Activated T-cell treated with anti-CD3 and anti-CD28 coated beads, Interleukin-2, amount 50 U/mL, for 24 hours (primary cell): ENCODE measurements around the gene CARD11.

Source experiments
- DNase-seq: peaks from one replicate; pipeline ENCODE4 v3.0.0-alpha.2; 2020
- H3K27ac Mint-ChIP-seq: 2 replicates; pipeline ENCODE4 v1.8.0; 2020; ENCODE audit warnings: mild to moderate bottlenecking, mixed read lengths
- H3K27me3 Mint-ChIP-seq: 2 replicates; pipeline ENCODE4 v1.8.0; 2020; ENCODE audit warnings: mixed read lengths
- H3K36me3 Mint-ChIP-seq: 2 replicates; pipeline ENCODE4 v1.8.0; 2020; ENCODE audit warnings: low read depth, mixed read lengths
- H3K4me1 Mint-ChIP-seq: 2 replicates; pipeline ENCODE4 v1.8.0; 2020; ENCODE audit warnings: low read depth, mixed read lengths
- H3K4me3 Mint-ChIP-seq: 2 replicates; pipeline ENCODE4 v1.8.0; 2020; ENCODE audit warnings: mild to moderate bottlenecking, moderate library complexity, mixed read lengths
- H3K9me3 Mint-ChIP-seq: 2 replicates; pipeline ENCODE4 v1.8.0; 2020; ENCODE audit warnings: mixed read lengths

The CARD11 gene

DNA sequence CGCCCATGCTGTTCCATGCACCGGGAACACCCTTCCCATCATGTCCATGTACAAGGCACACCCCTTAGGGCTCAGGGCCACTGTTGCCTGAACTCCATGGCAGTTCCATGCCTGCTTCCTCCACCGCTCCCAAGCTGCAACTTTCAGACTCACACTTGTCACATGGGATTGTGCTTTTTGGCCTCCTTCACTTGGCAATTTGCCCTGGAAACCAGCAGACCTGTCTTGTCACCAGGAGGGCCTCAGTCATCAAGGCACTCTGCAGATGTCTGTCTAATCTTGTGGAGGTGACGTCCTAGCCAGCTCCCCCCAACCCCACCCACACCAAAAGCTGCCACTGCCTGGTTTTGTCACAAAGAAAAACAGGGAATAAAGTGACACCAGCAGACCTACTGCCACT lies 47.5 kb downstream of the CARD11 start:
- Mint-ChIP-seq H3K4me3 (no peak overlapping the region), H3K36me3 (peaks cover 89% of the 10 kb centered on the region), H3K27ac (peak overlapping the region; percentile 15), H3K27me3 (no peaks in the 10 kb centered on the region), H3K9me3 (peaks cover 24% of the 10 kb centered on the region), H3K4me1 (peaks cover 33% of the 10 kb centered on the region)
- DNase-seq, result no peak

DNA sequence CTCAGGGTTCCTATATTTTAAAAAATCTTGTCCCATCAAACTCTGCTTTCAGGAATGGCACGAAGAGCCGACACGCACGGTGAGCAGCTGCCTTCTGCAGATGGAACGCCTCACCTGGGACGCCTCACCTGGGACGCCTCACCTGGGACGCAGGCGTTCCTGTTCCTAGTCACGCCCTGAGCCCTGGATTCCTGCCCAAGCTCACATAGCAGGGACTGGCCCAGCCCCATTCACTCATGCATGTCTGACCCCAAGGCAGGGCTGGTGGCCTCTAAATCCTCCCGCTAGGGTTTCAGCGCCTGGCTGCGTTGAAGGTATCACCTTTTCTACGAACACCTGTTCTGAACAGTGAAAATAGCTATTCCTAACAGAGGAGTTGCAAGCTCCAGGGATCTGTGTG lies 49.8 kb downstream of the CARD11 start:
- Mint-ChIP-seq H3K27me3 (no peaks in the 10 kb centered on the region), H3K4me3 (no peak overlapping the region)

GRCh38 chr7:2993396-2993795 lies 50.3 kb downstream of the CARD11 start:
- Mint-ChIP-seq H3K4me3 (no peak overlapping the region), H3K4me1 (peaks cover 23% of the 10 kb centered on the region), H3K27ac (peak overlapping the region; percentile 16), H3K36me3 (peaks cover 84% of the 10 kb centered on the region), H3K9me3 (peaks cover 30% of the 10 kb centered on the region), H3K27me3 (no peaks in the 10 kb centered on the region)
- no peak for DNase-seq

More for the DNA sequence above, 49.8 kb downstream of the CARD11 start:
- peaks cover 30% of the 10 kb centered on the region for H3K9me3 Mint-ChIP-seq
- H3K36me3 Mint-ChIP-seq, result peaks cover 81% of the 10 kb centered on the region
- DNase-seq, result no peak
- peaks cover 20% of the 10 kb centered on the region for H3K4me1 Mint-ChIP-seq
- no peak overlapping the region for H3K27ac Mint-ChIP-seq

DNA sequence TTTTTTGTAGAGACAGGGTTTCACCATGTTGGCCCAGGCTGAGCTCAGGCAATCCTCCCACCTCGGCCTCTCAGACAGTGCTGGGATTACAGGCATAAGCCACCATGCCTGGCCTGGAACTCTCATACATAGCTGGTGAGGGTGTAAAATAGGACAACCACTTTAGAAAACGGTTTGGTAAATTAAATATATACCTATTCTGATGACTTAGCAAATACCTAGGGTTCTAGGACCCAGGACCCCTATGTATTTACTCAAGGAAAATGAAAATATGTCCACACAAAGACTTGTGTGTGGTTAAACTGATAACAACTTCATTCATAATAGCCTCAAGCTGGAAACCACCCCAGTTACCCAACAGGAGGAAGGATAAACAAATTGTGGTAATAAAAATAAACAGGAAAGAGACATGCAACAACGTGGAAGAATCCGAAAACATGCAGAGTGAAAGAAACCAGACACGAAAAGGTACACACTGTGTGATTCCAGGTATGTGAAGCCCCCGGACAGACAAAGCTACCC lies 52.7 kb downstream of the CARD11 start:
- Mint-ChIP-seq H3K27ac (no peak overlapping the region), H3K4me3 (no peak overlapping the region), H3K9me3 (peaks cover 24% of the 10 kb centered on the region), H3K27me3 (no peaks in the 10 kb centered on the region), H3K36me3 (peaks cover 81% of the 10 kb centered on the region), H3K4me1 (peaks cover 37% of the 10 kb centered on the region)
- DNase-seq, result no peak

DNA sequence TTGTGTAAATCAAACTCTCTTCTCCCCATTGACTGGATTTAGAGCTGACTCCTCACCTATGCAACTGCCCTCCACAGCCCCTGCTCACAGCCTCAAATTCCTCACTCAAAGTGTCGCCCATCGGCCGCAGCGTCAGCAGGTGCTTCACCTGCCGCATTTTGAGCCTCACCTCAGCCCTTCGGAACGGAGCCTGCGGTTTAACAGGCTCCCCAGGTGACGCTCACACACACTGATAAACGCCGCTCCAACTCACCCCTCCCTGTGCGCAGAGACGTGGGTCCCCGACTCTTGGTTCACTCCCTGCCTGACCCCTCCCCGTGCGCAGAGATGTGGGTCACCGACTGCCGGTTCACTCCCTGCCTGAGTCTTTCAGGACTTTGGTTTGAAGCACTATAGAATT lies 57.1 kb downstream of the CARD11 start:
- peaks cover 68% of the 10 kb centered on the region for H3K36me3 Mint-ChIP-seq
- no peak for DNase-seq
- peaks cover 6% of the 10 kb centered on the region for H3K9me3 Mint-ChIP-seq
- no peaks in the 10 kb centered on the region for H3K27me3 Mint-ChIP-seq
- peaks cover 71% of the 10 kb centered on the region for H3K4me1 Mint-ChIP-seq
- H3K27ac Mint-ChIP-seq, result peak overlapping the region; percentile 9
- no peak overlapping the region for H3K4me3 Mint-ChIP-seq

- Mint-ChIP-seq H3K36me3 (peaks cover 69% of the 10 kb centered on the region), H3K4me1 (peaks cover 75% of the 10 kb centered on the region), H3K9me3 (peaks cover 6% of the 10 kb centered on the region), H3K27ac (peak overlapping the region; percentile 81), H3K4me3 (no peak overlapping the region), H3K27me3 (no peaks in the 10 kb centered on the region)
- DNase-seq, result peak; percentile 25
These were observed 57.8 kb downstream of the CARD11 start for GRCh38 chr7:2985866-2986265.

- DNase-seq, result no peak
- H3K4me1 Mint-ChIP-seq, result peaks cover 87% of the 10 kb centered on the region
- H3K36me3 Mint-ChIP-seq, result peaks cover 71% of the 10 kb centered on the region
- H3K4me3 Mint-ChIP-seq, result no peak overlapping the region
- no peaks in the 10 kb centered on the region for H3K27me3 Mint-ChIP-seq
- H3K27ac Mint-ChIP-seq, result peak overlapping the region; percentile 90
- no peaks in the 10 kb centered on the region for H3K9me3 Mint-ChIP-seq
These were observed 59.6 kb downstream of the CARD11 start for GRCh38 chr7:2984091-2984490.

DNA sequence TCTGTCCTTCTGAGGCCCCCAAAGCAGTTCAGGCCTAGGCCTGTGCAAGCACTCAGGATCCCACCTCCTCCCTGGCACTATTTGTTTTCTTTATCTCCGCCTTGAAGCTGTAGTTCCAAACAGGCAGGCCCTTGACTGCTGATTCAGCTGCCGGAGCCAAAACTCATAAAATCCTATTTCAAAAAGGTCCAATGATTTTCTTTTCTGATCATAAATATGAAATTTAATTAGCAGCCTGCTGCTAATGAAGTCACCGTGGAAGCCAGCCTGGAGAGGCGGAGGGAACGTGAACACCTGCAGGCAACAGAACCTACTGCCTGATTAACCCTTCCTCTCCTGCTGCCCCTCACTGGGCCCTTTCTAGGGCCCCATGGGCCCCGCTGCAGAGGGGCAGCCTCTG lies 60.1 kb downstream of the CARD11 start:
- no peak overlapping the region for H3K4me3 Mint-ChIP-seq
- no peaks in the 10 kb centered on the region for H3K27me3 Mint-ChIP-seq
- H3K4me1 Mint-ChIP-seq, result peaks cover 90% of the 10 kb centered on the region
- H3K27ac Mint-ChIP-seq, result peak overlapping the region; percentile 90
- H3K36me3 Mint-ChIP-seq, result peaks cover 72% of the 10 kb centered on the region
- DNase-seq, result no peak
- H3K9me3 Mint-ChIP-seq, result no peaks in the 10 kb centered on the region

- H3K4me1 Mint-ChIP-seq, result peaks cover 91% of the 10 kb centered on the region
- no peaks in the 10 kb centered on the region for H3K27me3 Mint-ChIP-seq
- H3K4me3 Mint-ChIP-seq, result no peak overlapping the region
- no peaks in the 10 kb centered on the region for H3K9me3 Mint-ChIP-seq
- DNase-seq, result peak; percentile 71
- peaks cover 71% of the 10 kb centered on the region for H3K36me3 Mint-ChIP-seq
- H3K27ac Mint-ChIP-seq, result peak overlapping the region; percentile 90
These were observed 60.8 kb downstream of the CARD11 start for GRCh38 chr7:2982831-2983230.

- Mint-ChIP-seq H3K36me3 (peaks cover 71% of the 10 kb centered on the region), H3K27me3 (no peaks in the 10 kb centered on the region), H3K9me3 (no peaks in the 10 kb centered on the region), H3K27ac (peak overlapping the region; percentile 90), H3K4me3 (no peak overlapping the region), H3K4me1 (peaks cover 94% of the 10 kb centered on the region)
- DNase-seq, result no peak
These were observed 61.3 kb downstream of the CARD11 start for GRCh38 chr7:2982401-2982800.

- no peak for DNase-seq
- Mint-ChIP-seq H3K27me3 (no peaks in the 10 kb centered on the region), H3K27ac (peak overlapping the region; percentile 96), H3K4me3 (peak overlapping the region; percentile 77), H3K9me3 (no peaks in the 10 kb centered on the region), H3K4me1 (peaks cover 90% of the 10 kb centered on the region), H3K36me3 (peaks cover 72% of the 10 kb centered on the region)
These were observed 62.6 kb downstream of the CARD11 start for GRCh38 chr7:2981103-2981480.

GRCh38 chr7:2980401-2981102 lies 63.1 kb downstream of the CARD11 start:
- Mint-ChIP-seq H3K9me3 (no peaks in the 10 kb centered on the region), H3K4me1 (peaks cover 87% of the 10 kb centered on the region), H3K4me3 (peak overlapping the region; percentile 77), H3K27ac (peak overlapping the region; percentile 96), H3K27me3 (no peaks in the 10 kb centered on the region), H3K36me3 (peaks cover 71% of the 10 kb centered on the region)
- no peak for DNase-seq

GRCh38 chr7:2979951-2980350 lies 63.7 kb downstream of the CARD11 start:
- no peak for DNase-seq
- H3K27ac Mint-ChIP-seq, result peak overlapping the region; percentile 96
- H3K9me3 Mint-ChIP-seq, result no peaks in the 10 kb centered on the region
- peaks cover 72% of the 10 kb centered on the region for H3K36me3 Mint-ChIP-seq
- peak overlapping the region; percentile 77 for H3K4me3 Mint-ChIP-seq
- peaks cover 84% of the 10 kb centered on the region for H3K4me1 Mint-ChIP-seq
- H3K27me3 Mint-ChIP-seq, result no peaks in the 10 kb centered on the region

DNA sequence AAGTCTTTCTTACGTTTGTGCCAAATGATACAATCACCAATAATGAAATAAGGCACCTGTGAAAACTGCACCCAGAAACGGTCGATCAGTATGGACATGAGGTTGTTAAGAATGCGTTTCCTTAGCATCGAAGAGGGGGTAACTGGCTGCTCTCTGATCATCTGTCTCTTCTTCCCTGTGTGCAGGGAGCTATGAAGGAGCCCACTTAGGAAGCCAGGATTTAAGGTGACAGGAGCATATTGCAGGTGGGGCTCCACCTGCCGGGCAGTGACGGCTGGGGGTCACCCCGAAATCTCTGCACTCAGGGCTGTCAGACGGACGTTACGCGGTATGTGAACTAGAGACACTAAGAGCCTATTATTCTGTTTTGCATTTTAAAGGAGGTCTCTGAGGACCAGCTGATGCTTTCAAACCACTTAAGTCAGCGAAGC lies 64.5 kb downstream of the CARD11 start:
- Mint-ChIP-seq H3K27ac (peak overlapping the region; percentile 96), H3K27me3 (no peaks in the 10 kb centered on the region), H3K36me3 (peaks cover 77% of the 10 kb centered on the region), H3K9me3 (no peaks in the 10 kb centered on the region), H3K4me1 (peaks cover 82% of the 10 kb centered on the region), H3K4me3 (peak overlapping the region; percentile 77)
- DNase-seq, result peak; percentile 49

DNA sequence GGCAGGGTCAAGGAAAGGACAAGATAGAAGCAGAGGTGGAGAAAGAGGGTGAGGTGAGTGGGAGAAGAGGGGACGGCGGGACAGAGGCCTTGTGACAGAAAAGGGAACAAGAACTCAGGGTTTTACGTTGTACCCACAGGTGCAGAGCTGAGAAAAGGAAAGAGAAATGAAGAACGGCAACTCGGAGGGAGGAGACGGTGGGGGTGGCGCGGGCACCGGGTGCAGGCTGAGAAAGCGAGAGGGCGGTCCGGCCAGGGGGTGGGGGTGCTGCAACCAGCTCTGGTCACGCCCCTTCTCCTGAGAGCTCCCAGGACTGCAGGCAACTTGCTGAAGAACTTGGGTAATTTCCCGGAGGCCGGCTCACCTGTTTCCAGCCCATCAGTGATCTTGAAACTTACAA lies 65.3 kb downstream of the CARD11 start:
- Mint-ChIP-seq H3K4me1 (peaks cover 78% of the 10 kb centered on the region), H3K27ac (peak overlapping the region; percentile 96), H3K4me3 (peak overlapping the region; percentile 77), H3K9me3 (no peaks in the 10 kb centered on the region), H3K27me3 (no peaks in the 10 kb centered on the region), H3K36me3 (peaks cover 77% of the 10 kb centered on the region)
- peak; percentile 91 for DNase-seq
